Body of pancreas (tissue), 4 donors: ENCODE results near the gene HLF.

Experiments used
- CTCF ChIP-seq, 7 experiments: fragments of 450-650 bp in 4 of 7; fragments of 200-600 bp in 3 of 7; sonication (generic) in 3 of 7; IDR thresholded peaks; one replicate each; pipeline ENCODE4 v1.5.1; 2016 to 2019; ENCODE audit warnings: antibody characterized with exemption in 7 of 7
- POLR2A ChIP-seq, 3 donors: fragments of 450-650 bp; IDR thresholded peaks; one replicate each; pipeline ENCODE4 v1.6.1; 2016; ENCODE audit warnings: antibody characterized with exemption in 3 of 3, mild to moderate bottlenecking in 2 of 3

DNA sequence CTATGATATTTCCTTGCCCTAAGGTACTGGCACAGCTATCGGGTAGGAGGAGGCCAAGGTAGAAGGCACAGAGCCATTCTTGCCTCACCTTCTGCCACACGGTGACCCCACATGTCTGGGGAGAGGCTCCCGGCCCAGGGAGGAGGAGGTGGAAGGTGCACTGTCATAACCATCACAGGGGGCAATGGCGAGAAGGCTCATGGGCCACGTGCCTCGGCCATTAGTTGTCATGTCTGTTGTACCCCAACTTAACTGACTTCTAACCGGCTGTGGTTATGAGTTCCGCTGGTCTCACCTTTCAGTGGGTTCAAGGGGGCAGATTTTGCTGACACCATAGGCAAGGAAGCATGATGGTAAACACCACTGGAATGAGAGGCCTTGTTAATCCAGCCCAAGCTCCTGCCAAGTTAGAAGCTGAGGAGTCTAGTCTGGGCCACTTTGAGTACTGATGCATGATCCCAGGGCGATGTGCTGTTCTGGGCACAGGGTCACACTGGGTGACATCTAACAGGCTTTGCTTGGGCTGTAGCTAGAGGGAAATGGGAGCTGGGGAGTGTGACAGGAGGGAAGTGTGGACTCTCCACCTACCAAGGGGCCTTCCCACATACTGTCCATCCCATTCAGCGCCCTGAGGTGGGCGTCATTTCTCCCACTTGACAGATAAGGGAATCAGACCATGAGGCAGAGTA, 39.6 kb downstream of the HLF start:
- TF ChIP-seq CTCF (IDR thresholded peaks at IDR 0.05) (no peak), POLR2A (IDR thresholded peaks at IDR 0.05) (no peak)
